H1 (cell line): ENCODE measurements around the gene FOXO1. TPM values are rescaled to one million over a fixed set of nuclear protein-coding genes. Genes with fewer than 3 reads are reported as not detected.

Experiments
- CTCF ChIA-PET: fragments of 300-600 bp; sonication (Branson Sonifier 250); formaldehyde crosslinking; loops from one replicate; lab custom pipeline; 2021; ENCODE audit not compliant: partially characterized antibody; lab: Charles Lee
- POLR2A ChIA-PET: fragments of 300-600 bp; sonication (Branson Sonifier 250); formaldehyde crosslinking; loops from one replicate; lab custom pipeline; 2021; ENCODE audit warnings: inconsistent platforms; ENCODE audit not compliant: partially characterized antibody; lab: Charles Lee
- DNase-seq, 2 experiments: peaks; one replicate each; pipeline versions ENCODE4 v3.0.0 to v3.0.0-alpha.2; 2010 to 2022; ENCODE audit warnings: low spot score in 2 of 2, low read depth in 1 of 2, mixed read lengths in 1 of 2
- FAIRE-seq: peaks from 2 replicates; lab custom pipeline; 2011; peaks lifted over from hg19 to GRCh38; lab: Jason Lieb, UNC
- H2AFZ ChIP-seq: 2 replicates; pipeline ENCODE4 v1.8.1; 2012; ENCODE audit warnings: low read length, inconsistent platforms
- H2AK5ac ChIP-seq: 2 replicates; pipeline ENCODE4 v1.6.1; 2013; ENCODE audit warnings: low read depth, low read length
- H2BK120ac ChIP-seq: replicated peaks from 2 replicates; pipeline ENCODE3; 2013; ENCODE audit warnings: low read depth, low read length, inconsistent platforms
- H2BK12ac ChIP-seq: 2 replicates; pipeline ENCODE4 v1.6.1; 2013; ENCODE audit warnings: low read depth, low read length
- H2BK15ac ChIP-seq: 2 replicates; pipeline ENCODE4 v1.6.1; 2013; ENCODE audit warnings: low read length
- H2BK20ac ChIP-seq: 2 replicates; pipeline ENCODE4 v1.6.1; 2013; ENCODE audit warnings: low read length
- H2BK5ac ChIP-seq: 2 replicates; pipeline ENCODE4 v1.6.1; 2013; ENCODE audit warnings: low read depth, low read length
- H3K14ac ChIP-seq: 2 replicates; pipeline ENCODE4 v1.6.1; 2013; ENCODE audit warnings: inconsistent platforms; ENCODE audit not compliant: insufficient read length
- H3K18ac ChIP-seq: 2 replicates; pipeline ENCODE4 v1.6.1; 2013; ENCODE audit warnings: low read length; ENCODE audit errors: extremely low read depth
- H3K23ac ChIP-seq: 2 replicates; pipeline ENCODE4 v1.6.1; 2013; ENCODE audit warnings: inconsistent platforms; ENCODE audit not compliant: insufficient read length
- H3K23me2 ChIP-seq: 2 replicates; pipeline ENCODE4 v1.6.1; 2013; ENCODE audit warnings: low read depth, low read length
- H3K27ac ChIP-seq: 2 replicates; pipeline ENCODE4 v1.6.1; 2011; ENCODE audit warnings: low read depth, low read length, inconsistent platforms
- H3K27me3 ChIP-seq, 4 experiments: replicated peaks in 1 of 4; 1 replicate in 1 of 4; 2 replicates in 3 of 4; pipeline versions ENCODE4 v1.6.1 to v1.8.1; 2011 to 2013; ENCODE audit warnings: low read length in 3 of 4, mild to moderate bottlenecking in 3 of 4, inconsistent platforms in 2 of 4, mixed read lengths in 2 of 4, moderate library complexity in 1 of 4; ENCODE audit not compliant: control insufficient read depth in 3 of 4, insufficient read depth in 3 of 4; ENCODE audit errors: extremely low read depth in 1 of 4
- H3K36me3 ChIP-seq, 4 experiments: 2 replicates each; pipeline versions ENCODE4 v1.6.1 to v1.8.1; 2011 to 2013; ENCODE audit warnings: mild to moderate bottlenecking in 4 of 4, low read length in 3 of 4, moderate library complexity in 2 of 4, control low read depth in 1 of 4, inconsistent platforms in 1 of 4; ENCODE audit not compliant: insufficient read depth in 4 of 4, control insufficient read depth in 2 of 4
- H3K4ac ChIP-seq: replicated peaks from 2 replicates; pipeline ENCODE3; 2013; ENCODE audit warnings: low read length, low read depth, mixed read lengths, inconsistent platforms; ENCODE audit not compliant: insufficient read length
- H3K4me1 ChIP-seq, 4 experiments: replicated peaks in 1 of 4; 1 replicate in 1 of 4; 2 replicates in 3 of 4; pipeline versions ENCODE4 v1.6.1 to v1.8.1; 2011 to 2013; ENCODE audit warnings: low read length in 3 of 4, inconsistent platforms in 2 of 4, mixed read lengths in 1 of 4; ENCODE audit not compliant: insufficient read depth in 4 of 4, control insufficient read depth in 3 of 4
- H3K4me2 ChIP-seq, 2 experiments: 2 replicates each; pipeline versions ENCODE4 v1.6.1 to v1.8.1; 2011 to 2013; ENCODE audit warnings: low read depth in 2 of 2, low read length in 2 of 2, control low read depth in 1 of 2, inconsistent platforms in 1 of 2, mild to moderate bottlenecking in 1 of 2; ENCODE audit not compliant: insufficient read depth in 1 of 2
- H3K4me3 ChIP-seq, 4 experiments: fragments of 200-600, 300-600 bp in 1 of 4; sonication (generic), shearing (Covaris generic), sonication (Bioruptor Twin) in 1 of 4; 2 replicates each; pipeline versions ENCODE4 v1.5.1 to v1.8.1; 2011 to 2016; ENCODE audit warnings: low read length in 4 of 4, low read depth in 3 of 4, control low read depth in 2 of 4, inconsistent platforms in 2 of 4, mild to moderate bottlenecking in 2 of 4, mixed read lengths in 1 of 4, moderate library complexity in 1 of 4; ENCODE audit not compliant: insufficient read depth in 2 of 4; ENCODE audit errors: extremely low read depth in 1 of 4
- H3K56ac ChIP-seq: replicated peaks from 2 replicates; pipeline ENCODE3; 2013; ENCODE audit warnings: low read depth, mild to moderate bottlenecking, mixed read lengths, low read length, inconsistent platforms; ENCODE audit not compliant: insufficient read length
- H3K79me1 ChIP-seq: 2 replicates; pipeline ENCODE4 v1.6.1; 2013; ENCODE audit warnings: low read depth, low read length, control low read depth
- H3K79me2 ChIP-seq, 2 experiments: 2 replicates each; pipeline versions ENCODE4 v1.6.1 to v1.8.1; 2012 to 2013; ENCODE audit warnings: low read length in 2 of 2, mild to moderate bottlenecking in 2 of 2, inconsistent platforms in 1 of 2; ENCODE audit not compliant: insufficient read depth in 2 of 2, control insufficient read depth in 1 of 2
- H3K9ac ChIP-seq, 4 experiments: replicated peaks in 1 of 4; 1 replicate in 1 of 4; 2 replicates in 3 of 4; pipeline versions ENCODE4 v1.6.1 to v1.8.1; 2011 to 2013; ENCODE audit warnings: low read depth in 3 of 4, low read length in 3 of 4, control low read depth in 2 of 4, mild to moderate bottlenecking in 2 of 4, moderate library complexity in 2 of 4, inconsistent platforms in 1 of 4; ENCODE audit errors: extremely low read depth in 1 of 4
- H3K9me3 ChIP-seq, 2 experiments: 2 replicates each; pipeline versions ENCODE4 v1.6.1 to v1.8.1; 2012 to 2013; ENCODE audit warnings: mild to moderate bottlenecking in 2 of 2, moderate library complexity in 2 of 2, control low read depth in 1 of 2, inconsistent platforms in 1 of 2, low read depth in 1 of 2, low read length in 1 of 2, mixed read lengths in 1 of 2; ENCODE audit not compliant: insufficient read depth in 2 of 2
- H4K20me1 ChIP-seq, 2 experiments: replicated peaks in 1 of 2; 2 replicates each; pipeline versions ENCODE3 to v1.8.1; 2011 to 2013; ENCODE audit warnings: inconsistent platforms in 2 of 2, low read length in 2 of 2, mild to moderate bottlenecking in 1 of 2; ENCODE audit not compliant: insufficient read depth in 2 of 2, control insufficient read depth in 1 of 2
- H4K5ac ChIP-seq: 2 replicates; pipeline ENCODE4 v1.6.1; 2013; ENCODE audit warnings: low read length, low read depth, mixed read lengths, inconsistent platforms; ENCODE audit not compliant: insufficient read length
- H4K8ac ChIP-seq: 2 replicates; pipeline ENCODE4 v1.8.0; 2013; ENCODE audit warnings: mild to moderate bottlenecking, moderate library complexity, low read length, inconsistent platforms; ENCODE audit not compliant: insufficient read depth; ENCODE audit errors: extremely low read depth
- H4K91ac ChIP-seq: replicated peaks from 2 replicates; pipeline ENCODE3; 2013; ENCODE audit warnings: low read length, mixed read lengths, inconsistent platforms; ENCODE audit not compliant: insufficient read length
- BACH1 ChIP-seq: IDR thresholded peaks from 2 replicates; pipeline ENCODE4 v1.6.1; 2012; ENCODE audit warnings: low read length, improper control_type of control experiment
- CBX5 ChIP-seq: fragments of 300-800, 300-1000 bp; sonication (generic); IDR thresholded peaks from 2 replicates; pipeline ENCODE4 v1.7.1; 2016; ENCODE audit warnings: antibody characterized with exemption, low read length, low read depth
- GABPA ChIP-seq: IDR thresholded peaks from 2 replicates; pipeline ENCODE4 v1.6.1; 2011; ENCODE audit warnings: mild to moderate bottlenecking, low read length, moderate library complexity, borderline replicate concordance; ENCODE audit not compliant: insufficient read depth
- HDAC2 ChIP-seq, 2 experiments: fragments of 300-600 bp in 1 of 2; sonication (generic) in 1 of 2; IDR thresholded peaks; 2 replicates each; pipeline ENCODE4 v1.6.1; 2011 to 2012; ENCODE audit warnings: low read depth in 2 of 2, low read length in 2 of 2, mild to moderate bottlenecking in 2 of 2, moderate library complexity in 2 of 2, borderline replicate concordance in 1 of 2, inconsistent platforms in 1 of 2
- JUND ChIP-seq: IDR thresholded peaks from 2 replicates; pipeline ENCODE4 v1.6.1; 2011; ENCODE audit warnings: mild to moderate bottlenecking, improper control_type of control experiment, low read length
- RAD21 ChIP-seq, 2 experiments: IDR thresholded peaks in 1 of 2; conservative IDR thresholded peaks in 1 of 2; 2 replicates each; pipeline ENCODE4 v1.6.1; 2011; ENCODE audit warnings: low read depth in 2 of 2, low read length in 2 of 2, improper control_type of control experiment in 1 of 2, inconsistent platforms in 1 of 2, mild to moderate bottlenecking in 1 of 2, moderate library complexity in 1 of 2
- ZNF274 ChIP-seq: IDR thresholded peaks from 2 replicates; pipeline ENCODE4 v1.7.0; 2012; ENCODE audit warnings: low read length, borderline replicate concordance; ENCODE audit errors: extremely low read depth
- WGBS, 2 experiments: shearing (Covaris generic) in 1 of 2; methylation state at CpG; one replicate each; pipeline versions ENCODE4 v1.1.6 to v1.1.7; 2013 to 2015; ENCODE audit warnings: low lambda C conversion rate in 2 of 2, mixed read lengths in 2 of 2, inconsistent platforms in 1 of 2, low coverage in 1 of 2, missing lambda C conversion rate in 1 of 2; ENCODE audit not compliant: insufficient replicate concordance in 2 of 2, insufficient coverage in 1 of 2, insufficient read length in 1 of 2; ENCODE audit errors: extremely low coverage in 1 of 2, missing lambda C conversion rate in 1 of 2; 5-methylcytosine and 5-hydroxymethylcytosine counted together
- polyA plus RNA-seq, 7 experiments: library from polyadenylated mRNA; depleted of rRNA in 3 of 7; stranded (reverse) in 5 of 7; unstranded in 2 of 7; fragments of >200 nt in 5 of 7; fragments of 200-250 nt in 2 of 7; gene quantifications; 1 replicate in 5 of 7; 2 replicates in 1 of 7; 4 replicates in 1 of 7; pipeline versions ENCODE4 v1.2.1 to v1.2.3, GENCODE V29; 2011 to 2013; ENCODE audit warnings: missing spikeins in 2 of 7, mixed read lengths in 2 of 7
- total RNA-seq: library from RNA; stranded (reverse); fragmentation: NEBNext Ultra II Directional; extraction: Animal tissue kit (Norgen Biotek cat#: 25700); gene quantifications from 2 replicates; pipeline ENCODE4 v1.2.1, GENCODE V29; 2021
- TF ChIP-seq, protein P1 (sequence below), 3 experiments: IDR thresholded peaks; 1 replicate in 2 of 3; 2 replicates in 1 of 3; pipeline versions ENCODE4 v1.5.1 to v1.6.1; 2011; ENCODE audit warnings: low read length in 3 of 3, mild to moderate bottlenecking in 3 of 3, inconsistent platforms in 2 of 3, low read depth in 1 of 3, moderate library complexity in 1 of 3; ENCODE audit not compliant: insufficient read depth in 1 of 3; ENCODE audit errors: control extremely low read depth in 1 of 3

Gene FOXO1
- total and polyA plus RNA-seq, 2 of the 8 experiments (the other 6 are each of a cell fraction or from before 2014, with no cell fraction given), result 35.3 to 56.9 TPM

DNA sequence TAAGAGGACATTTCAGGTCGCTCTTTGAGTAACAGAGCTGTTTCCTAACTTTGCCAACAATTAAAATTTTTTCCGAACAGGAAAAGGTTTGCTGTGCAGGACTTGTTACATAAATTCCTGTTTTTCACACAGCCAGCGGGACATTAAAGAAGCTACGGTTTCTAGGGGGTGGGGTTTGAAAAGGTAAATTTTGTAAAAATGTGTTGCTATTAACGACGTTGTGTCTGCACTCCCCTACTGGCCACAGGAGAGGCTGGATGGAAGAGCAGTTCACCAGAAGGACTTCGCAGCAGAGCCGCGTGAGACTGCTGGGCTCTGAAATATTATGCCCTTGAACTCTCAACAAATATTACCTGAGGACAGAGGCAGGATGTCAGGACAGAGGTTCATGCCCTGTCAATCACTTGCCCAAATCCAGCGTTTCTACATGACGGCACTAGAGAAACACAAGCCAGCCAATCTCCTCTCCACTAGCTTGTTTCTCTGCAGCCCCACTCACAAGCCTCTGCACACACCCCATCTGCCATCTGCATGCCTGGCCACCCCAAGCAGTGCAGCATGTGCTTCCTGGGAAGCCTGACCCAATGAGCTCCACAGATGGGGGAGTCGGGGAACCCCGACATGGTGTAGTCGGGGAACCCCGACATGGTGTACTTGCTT is 102.0 kb downstream of the FOXO1 start:
- Histone ChIP-seq H3K4me1 (peaks cover 9 to 28% (median 15%) of the 10 kb centered on the region in 4 experiments), H3K14ac (no peak overlapping the region), H3K9me3 (no peaks in the 10 kb centered on the region), H3K23me2 (no peaks in the 10 kb centered on the region), H3K79me1 (peaks cover 10% of the 10 kb centered on the region; the same call in 1 of the 2 replicates), H3K36me3 (peaks cover 5 to 16% (median 7%) of the 10 kb centered on the region in 4 experiments; a peak in 6 of 8 replicates), H3K18ac (0 out of 2 replicates have a peak overlapping the region, but pooled peaks have one; percentile 52), H4K91ac (no peak overlapping the region), H3K27me3 (no peaks in the 10 kb centered on the region), H4K5ac (no peak overlapping the region), H3K23ac (no peak overlapping the region), H2AK5ac (peak overlapping the region; percentile 46; the same call in 1 of the 2 replicates), H4K20me1 (peaks cover 25 to 46% of the 10 kb centered on the region in 2 experiments), H3K4me3 (no peak overlapping the region), H3K9ac (no peak overlapping the region), H2BK20ac (0 out of 2 replicates have a peak overlapping the region, but pooled peaks have one; percentile 35), H2BK15ac (no peak overlapping the region), H4K8ac (no peak overlapping the region; the same call in 1 of the 2 replicates), H3K4ac (no peak overlapping the region), H2BK12ac (no peak overlapping the region), H2BK120ac (no peak overlapping the region), H3K27ac (no peak overlapping the region), H3K56ac (no peak overlapping the region), H2BK5ac (no peak overlapping the region), H3K4me2 (no peak overlapping the region), H2AFZ (no peak overlapping the region), H3K79me2 (peaks cover 5 to 100% of the 10 kb centered on the region in 2 experiments)
- ChIA-PET POLR2A (interaction anchor here (0.7 to 1.1 kb wide), 2 partner anchors 13 to 17 kb away, joined by 3 read pairs; no protein-coding TSS in a partner anchor), CTCF (interaction anchor here (0.6 to 4.9 kb wide), 9 partner anchors 8 to 211 kb away, joined by 3 to 24 read pairs (median 3); no protein-coding TSS in a partner anchor)
- TF ChIP-seq JUND (no peak), GABPA (no peak), RAD21 (IDR thresholded peaks at IDR 0.05 in 1 of 2, conservative IDR thresholded peaks at IDR 0.05 in 1 of 2; ENCODE audit: low read depth in 2 of 2, low read length in 2 of 2) (peak in 1 of 2 experiments; percentile 12; a peak in 1 of 4 replicates), HDAC2 (IDR thresholded peaks at IDR 0.05; ENCODE audit: borderline replicate concordance in 1 of 2, low read depth in 2 of 2, low read length in 2 of 2) (no peak), CBX5 (no peak), ZNF274 (no peak), BACH1 (no peak)
- TF ChIP-seq, protein P1, sequence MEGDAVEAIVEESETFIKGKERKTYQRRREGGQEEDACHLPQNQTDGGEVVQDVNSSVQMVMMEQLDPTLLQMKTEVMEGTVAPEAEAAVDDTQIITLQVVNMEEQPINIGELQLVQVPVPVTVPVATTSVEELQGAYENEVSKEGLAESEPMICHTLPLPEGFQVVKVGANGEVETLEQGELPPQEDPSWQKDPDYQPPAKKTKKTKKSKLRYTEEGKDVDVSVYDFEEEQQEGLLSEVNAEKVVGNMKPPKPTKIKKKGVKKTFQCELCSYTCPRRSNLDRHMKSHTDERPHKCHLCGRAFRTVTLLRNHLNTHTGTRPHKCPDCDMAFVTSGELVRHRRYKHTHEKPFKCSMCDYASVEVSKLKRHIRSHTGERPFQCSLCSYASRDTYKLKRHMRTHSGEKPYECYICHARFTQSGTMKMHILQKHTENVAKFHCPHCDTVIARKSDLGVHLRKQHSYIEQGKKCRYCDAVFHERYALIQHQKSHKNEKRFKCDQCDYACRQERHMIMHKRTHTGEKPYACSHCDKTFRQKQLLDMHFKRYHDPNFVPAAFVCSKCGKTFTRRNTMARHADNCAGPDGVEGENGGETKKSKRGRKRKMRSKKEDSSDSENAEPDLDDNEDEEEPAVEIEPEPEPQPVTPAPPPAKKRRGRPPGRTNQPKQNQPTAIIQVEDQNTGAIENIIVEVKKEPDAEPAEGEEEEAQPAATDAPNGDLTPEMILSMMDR (IDR thresholded peaks at IDR 0.05; ENCODE audit: control extremely low read depth in 1 of 3, insufficient read depth in 1 of 3, low read depth in 1 of 3, low read length in 3 of 3), result peak in 1 of 3 experiments; percentile 5; a peak in 1 of 4 replicates
- DNase-seq (no peak), FAIRE-seq (no peak)
- 79% methylated on average over 15 of the region's 15 CpGs; no CpG with 5 or more reads in 1 of the 2 experiments for WGBS, 2 experiments
